Ovary (tissue), 9 donors: ENCODE data around the gene ASTL. TPM values are rescaled to one million over a fixed set of nuclear protein-coding genes. Genes with fewer than 3 reads are reported as not detected.

Experiments used
- DNase-seq, 5 donors: peaks; one replicate each; pipeline ENCODE4 v3.0.0-alpha.2; 2019 to 2020
- H3K27ac ChIP-seq, 2 donors: fragments of 200-600 bp; one replicate each; pipeline versions ENCODE4 v1.5.1 to v1.8.0; 2019 to 2022
- H3K27me3 ChIP-seq: fragments of 200-600 bp; one replicate; pipeline ENCODE4 v1.8.0; 2022
- H3K36me3 ChIP-seq: fragments of 200-600 bp; sonication (generic); one replicate; pipeline ENCODE4 v1.5.1; 2019
- H3K4me1 ChIP-seq: one replicate; pipeline ENCODE4 v1.8.1; 2013; ENCODE audit warnings: mild to moderate bottlenecking, moderate library complexity; ENCODE audit not compliant: insufficient read depth
- H3K4me3 ChIP-seq: fragments of 200-600 bp; sonication (generic); one replicate; pipeline ENCODE4 v1.5.1; 2017
- H3K9me3 ChIP-seq, 2 donors: fragments of 200-600 bp in 1 of 2; sonication (generic) in 1 of 2; one replicate each; pipeline versions ENCODE4 v1.5.1 to v1.8.1; 2013 to 2019; ENCODE audit warnings: mild to moderate bottlenecking in 1 of 2, moderate library complexity in 1 of 2
- CTCF ChIP-seq, 3 donors: fragments of 450-650 bp in 2 of 3; fragments of 200-600 bp in 1 of 3; IDR thresholded peaks; one replicate each; pipeline versions ENCODE4 v1.5.1 to v1.8.0; 2016 to 2022; ENCODE audit warnings: antibody characterized with exemption in 3 of 3, mild to moderate bottlenecking in 1 of 3
- EP300 ChIP-seq: sonication (generic); formaldehyde crosslinking; IDR thresholded peaks from one replicate; pipeline ENCODE4 v1.6.1; 2017; ENCODE audit warnings: antibody characterized with exemption
- POLR2A ChIP-seq: fragments of 450-650 bp; IDR thresholded peaks from one replicate; pipeline ENCODE4 v1.6.1; 2017; ENCODE audit warnings: antibody characterized with exemption, mild to moderate bottlenecking, moderate library complexity
- WGBS, 3 donors: extraction: QIAGEN DNeasy Blood & Tissue Kit in 1 of 3; methylation state at CpG; one replicate each; pipeline versions ENCODE4 v1.1.5 to v1.1.7; 2013 to 2017; 5-methylcytosine and 5-hydroxymethylcytosine counted together
- intact Hi-C, 4 donors: fragments of 100-400 bp; cut with DNase I; formaldehyde crosslinking; loops; one replicate each; pipeline versions ENCODE4 v1.11.0 to v1.15.1; 2022 to 2023
- polyA plus RNA-seq, 2 donors: library from polyadenylated mRNA; stranded (reverse); fragments of 200-250 nt in 1 of 2; fragments of 350-450 nt in 1 of 2; fragmentation: Illumina TruSeq in 1 of 2; extraction: RNeasy Lipid Tissue Mini Kit (QIAGEN cat#74804) in 1 of 2; gene quantifications; one replicate each; pipeline ENCODE4 v1.2.3, GENCODE V29; 2013 to 2014
- total RNA-seq, 7 donors: library from RNA; depleted of rRNA in 2 of 7; stranded (reverse); fragments of >200 nt in 2 of 7; fragmentation: NEBNext Ultra II Directional in 3 of 7; extraction: Animal tissue kit (Norgen Biotek cat#: 25700) in 3 of 7; gene quantifications; one replicate each; pipeline versions ENCODE4 v1.1.0 to v1.2.4, GENCODE V29; 2016 to 2023
- donor health status: DM: no; HTN: no; CAD: no; lungs with moderate emphysema.
- donor health status: DM: no; HTN: no; CAD: no.
- donor health status: Bipolar disorder and iron deficiency.
- donor health status: DM: yes; HTN: yes; CAD: no.
- donor health status: DM: no; HTN: no; CAD: no.
- donor health status: DM: yes; HTN: yes; CAD: no.

The ASTL gene
- total and polyA plus RNA-seq, 9 donors = 0.15 to 1.7 (median 0.67) TPM; not detected in 4

GRCh38 chr2:96123290-96123689 is 15.0 kb downstream of the ASTL start:
- WGBS, 3 donors = 86 to 100% (median 91%) methylated on average over 1 of the region's 1 CpG
- H3K4me1 ChIP-seq = no peaks in the 10 kb centered on the region
- no peak for TF ChIP-seq EP300
- no peak for TF ChIP-seq POLR2A
- no peak for TF ChIP-seq CTCF (IDR thresholded peaks at IDR 0.05)
- no peak for DNase-seq
- no peak overlapping the region for H3K27ac ChIP-seq
- no peak overlapping the region for H3K4me3 ChIP-seq
- no peaks in the 10 kb centered on the region for H3K9me3 ChIP-seq
- H3K36me3 ChIP-seq = no peaks in the 10 kb centered on the region
- no peaks in the 10 kb centered on the region for H3K27me3 ChIP-seq
- intact Hi-C loops = no loop called here

- Histone ChIP-seq H3K4me3 (no peak overlapping the region), H3K27me3 (no peaks in the 10 kb centered on the region), H3K36me3 (no peaks in the 10 kb centered on the region), H3K9me3 (no peaks in the 10 kb centered on the region), H3K27ac (no peak overlapping the region), H3K4me1 (no peaks in the 10 kb centered on the region)
- no peak for TF ChIP-seq EP300
- no peak for TF ChIP-seq POLR2A
- no peak for TF ChIP-seq CTCF (IDR thresholded peaks at IDR 0.05)
- 73 to 84% (median 83%) methylated on average over 5 of the region's 5 CpGs for WGBS, 3 donors
- DNase-seq = no peak
- intact Hi-C loops = no loop called here
Measured at GRCh38 chr2:96122391-96122790, 15.9 kb downstream of the ASTL start.

DNA sequence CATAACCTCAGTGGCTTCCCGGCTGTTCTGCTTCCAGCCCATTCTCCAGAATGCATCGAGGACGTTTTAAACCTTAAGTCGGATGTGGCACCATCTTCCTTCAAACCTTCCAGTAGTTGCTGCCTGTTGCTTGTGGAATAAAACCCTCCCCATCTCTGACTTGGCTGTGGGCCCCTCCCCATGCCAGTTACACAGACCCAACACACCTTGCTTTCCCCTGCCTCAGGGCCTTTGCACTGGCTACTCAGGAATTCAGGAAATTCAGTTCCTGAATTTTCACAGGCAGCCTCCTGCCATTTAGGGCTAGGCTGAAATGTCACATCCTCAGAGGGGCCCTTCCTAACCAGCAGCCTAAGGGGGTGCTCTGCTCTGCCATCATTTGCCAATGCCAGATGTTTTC is 16.9 kb downstream of the ASTL start:
- WGBS, 3 donors = 84 to 94% (median 87%) methylated on average over 4 of the region's 4 CpGs
- H3K4me1 ChIP-seq = no peaks in the 10 kb centered on the region
- no peaks in the 10 kb centered on the region for H3K36me3 ChIP-seq
- H3K4me3 ChIP-seq = no peak overlapping the region
- intact Hi-C loops = no loop called here
- H3K9me3 ChIP-seq = no peaks in the 10 kb centered on the region
- TF ChIP-seq CTCF (IDR thresholded peaks at IDR 0.05) = no peak
- no peak overlapping the region for H3K27ac ChIP-seq
- no peaks in the 10 kb centered on the region for H3K27me3 ChIP-seq
- no peak for DNase-seq

DNA sequence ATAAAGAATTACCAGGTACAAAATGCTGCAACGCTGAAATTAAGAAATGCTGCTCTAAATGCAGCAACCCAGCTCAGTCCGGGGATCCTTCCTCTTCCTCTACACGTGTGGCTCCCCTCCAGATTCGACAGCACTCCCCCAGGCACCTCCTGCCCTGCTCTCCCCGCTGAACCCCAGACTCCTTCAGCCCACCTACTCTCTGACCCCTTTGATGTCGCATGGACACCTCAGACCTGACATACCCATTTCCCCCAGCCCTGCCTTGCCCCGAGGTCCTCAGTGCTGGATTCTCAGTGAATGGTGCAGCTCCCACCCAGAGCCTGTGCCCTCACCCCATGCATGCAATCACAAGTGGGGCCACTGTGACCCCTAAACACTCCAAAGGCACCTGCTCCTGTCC is 17.3 kb downstream of the ASTL start:
- Histone ChIP-seq H3K27ac (no peak overlapping the region), H3K27me3 (no peaks in the 10 kb centered on the region), H3K4me1 (no peaks in the 10 kb centered on the region), H3K36me3 (no peaks in the 10 kb centered on the region), H3K9me3 (no peaks in the 10 kb centered on the region), H3K4me3 (no peak overlapping the region)
- intact Hi-C loops = no loop called here
- TF ChIP-seq POLR2A = no peak
- TF ChIP-seq EP300 = no peak
- no peak for TF ChIP-seq CTCF (IDR thresholded peaks at IDR 0.05)
- no peak for DNase-seq
- WGBS, 3 donors = 26 to 37% (median 28%) methylated on average over 7 of the region's 7 CpGs
